PFSK-1 (cell line): ENCODE results near the gene USP38.

Source experiments
- FOXP2 ChIP-seq: optimal IDR thresholded peaks from 2 replicates; pipeline ENCODE3; 2011; ENCODE audit warnings: borderline replicate concordance, control low read depth, inconsistent platforms; ENCODE audit not compliant: insufficient read depth; ENCODE audit errors: extremely low read length, extremely low read depth
- POLR2AphosphoS5 ChIP-seq: IDR thresholded peaks from 2 replicates; pipeline ENCODE4 v1.6.1; 2012; ENCODE audit warnings: low read depth, mild to moderate bottlenecking, control low read depth, low read length, moderate library complexity
- SIN3A ChIP-seq: IDR thresholded peaks from 2 replicates; pipeline ENCODE4 v1.6.1; 2012; ENCODE audit warnings: mild to moderate bottlenecking, low read length, moderate library complexity, borderline replicate concordance; ENCODE audit not compliant: insufficient read depth
- TAF1 ChIP-seq: IDR thresholded peaks from 2 replicates; pipeline ENCODE4 v1.6.1; 2012; ENCODE audit warnings: low read length, control low read depth, borderline replicate concordance; ENCODE audit not compliant: insufficient read depth
- TF ChIP-seq, protein P1 (sequence below), 2 experiments: IDR thresholded peaks; 2 replicates each; pipeline versions ENCODE4 v1.6.1 to v1.8.0; 2011 to 2012; ENCODE audit warnings: low read depth in 2 of 2, low read length in 2 of 2, control low read depth in 1 of 2, inconsistent platforms in 1 of 2, mild to moderate bottlenecking in 1 of 2, moderate library complexity in 1 of 2; ENCODE audit not compliant: insufficient read depth in 1 of 2

Gene USP38

DNA sequence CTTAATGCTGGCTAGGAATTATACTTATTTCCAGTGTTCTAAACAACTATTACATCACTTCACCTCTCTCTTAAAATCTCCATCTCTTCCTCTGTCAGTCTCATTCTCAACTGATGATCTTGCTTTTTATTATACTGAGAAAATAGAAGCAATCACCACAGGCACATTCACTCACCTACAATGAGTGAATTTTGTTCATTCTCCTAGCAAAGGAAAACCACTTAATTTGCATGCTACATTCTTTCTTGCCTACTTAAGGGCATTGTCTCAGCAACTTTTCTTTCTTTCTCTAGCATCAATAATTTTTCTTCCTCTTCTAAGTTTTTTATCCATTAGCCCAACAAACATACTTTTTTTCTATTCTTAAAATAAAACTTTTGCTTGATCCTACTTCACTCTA lies 21.1 kb upstream of the USP38 start:
- TF ChIP-seq, protein P1, sequence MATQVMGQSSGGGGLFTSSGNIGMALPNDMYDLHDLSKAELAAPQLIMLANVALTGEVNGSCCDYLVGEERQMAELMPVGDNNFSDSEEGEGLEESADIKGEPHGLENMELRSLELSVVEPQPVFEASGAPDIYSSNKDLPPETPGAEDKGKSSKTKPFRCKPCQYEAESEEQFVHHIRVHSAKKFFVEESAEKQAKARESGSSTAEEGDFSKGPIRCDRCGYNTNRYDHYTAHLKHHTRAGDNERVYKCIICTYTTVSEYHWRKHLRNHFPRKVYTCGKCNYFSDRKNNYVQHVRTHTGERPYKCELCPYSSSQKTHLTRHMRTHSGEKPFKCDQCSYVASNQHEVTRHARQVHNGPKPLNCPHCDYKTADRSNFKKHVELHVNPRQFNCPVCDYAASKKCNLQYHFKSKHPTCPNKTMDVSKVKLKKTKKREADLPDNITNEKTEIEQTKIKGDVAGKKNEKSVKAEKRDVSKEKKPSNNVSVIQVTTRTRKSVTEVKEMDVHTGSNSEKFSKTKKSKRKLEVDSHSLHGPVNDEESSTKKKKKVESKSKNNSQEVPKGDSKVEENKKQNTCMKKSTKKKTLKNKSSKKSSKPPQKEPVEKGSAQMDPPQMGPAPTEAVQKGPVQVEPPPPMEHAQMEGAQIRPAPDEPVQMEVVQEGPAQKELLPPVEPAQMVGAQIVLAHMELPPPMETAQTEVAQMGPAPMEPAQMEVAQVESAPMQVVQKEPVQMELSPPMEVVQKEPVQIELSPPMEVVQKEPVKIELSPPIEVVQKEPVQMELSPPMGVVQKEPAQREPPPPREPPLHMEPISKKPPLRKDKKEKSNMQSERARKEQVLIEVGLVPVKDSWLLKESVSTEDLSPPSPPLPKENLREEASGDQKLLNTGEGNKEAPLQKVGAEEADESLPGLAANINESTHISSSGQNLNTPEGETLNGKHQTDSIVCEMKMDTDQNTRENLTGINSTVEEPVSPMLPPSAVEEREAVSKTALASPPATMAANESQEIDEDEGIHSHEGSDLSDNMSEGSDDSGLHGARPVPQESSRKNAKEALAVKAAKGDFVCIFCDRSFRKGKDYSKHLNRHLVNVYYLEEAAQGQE (IDR thresholded peaks at IDR 0.05; ENCODE audit: insufficient read depth in 1 of 2, low read depth in 2 of 2, low read length in 2 of 2), result no peak
- TF ChIP-seq SIN3A, result no peak

DNA sequence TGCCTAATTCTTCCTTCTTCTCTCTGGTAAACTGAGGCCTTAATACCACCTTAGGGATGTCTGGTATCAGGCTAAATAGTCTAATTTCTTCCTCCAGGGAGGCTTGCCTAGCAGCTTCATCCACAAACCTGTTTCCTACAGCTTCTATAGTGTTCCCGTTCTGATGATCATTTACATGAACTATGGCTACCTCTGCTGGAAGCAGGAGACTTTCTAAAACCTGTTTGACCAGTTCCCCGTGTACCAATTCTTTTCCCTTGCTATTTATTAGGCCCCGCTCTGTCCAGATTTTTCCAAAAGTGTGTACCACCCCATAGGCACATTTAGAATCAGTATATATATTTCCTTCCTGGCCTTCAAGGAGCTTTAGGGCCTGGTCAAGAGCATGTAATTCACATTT lies 5.8 kb upstream of the USP38 start:
- no peak for TF ChIP-seq FOXP2
- TF ChIP-seq, protein P1 (IDR thresholded peaks at IDR 0.05; ENCODE audit: insufficient read depth in 1 of 2, low read depth in 2 of 2, low read length in 2 of 2), result no peak

DNA sequence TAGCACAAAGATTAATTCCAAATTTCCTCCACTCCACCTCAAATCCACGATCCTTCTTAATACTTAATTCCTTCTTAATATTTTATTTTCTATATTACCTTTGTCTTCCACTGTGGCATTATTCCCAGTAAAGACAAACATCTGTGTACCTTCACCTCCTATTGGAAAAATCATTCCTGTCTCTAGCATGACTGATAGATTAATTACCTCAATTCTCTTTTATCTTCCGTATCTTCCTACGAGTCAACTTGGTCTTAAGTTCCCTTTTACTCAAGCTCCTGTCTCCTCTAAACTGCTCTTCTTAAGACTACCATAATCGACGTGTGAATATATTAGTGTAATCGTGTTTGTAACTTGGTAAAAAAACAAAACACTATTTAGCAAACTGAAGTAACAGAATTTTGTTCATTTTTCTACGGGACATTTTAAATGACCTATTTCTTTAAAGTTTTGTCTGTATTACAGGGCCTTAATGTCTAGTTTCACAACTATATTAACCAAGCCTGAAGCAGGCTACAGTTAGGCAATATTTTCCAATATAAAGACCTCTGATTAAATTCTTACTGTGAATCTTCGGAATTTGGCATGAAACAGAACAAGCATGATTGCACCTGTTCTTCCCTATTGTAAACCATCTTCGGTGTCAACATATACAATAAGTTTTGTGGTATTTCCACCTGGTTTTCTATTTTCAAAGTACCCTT lies 1.1 kb upstream of the USP38 start:
- TF ChIP-seq, protein P1 (IDR thresholded peaks at IDR 0.05; ENCODE audit: insufficient read depth in 1 of 2, low read depth in 2 of 2, low read length in 2 of 2), result no peak
- no peak for TF ChIP-seq SIN3A
- TF ChIP-seq TAF1, result no peak
- no peak for TF ChIP-seq FOXP2
- TF ChIP-seq POLR2AphosphoS5, result no peak

DNA sequence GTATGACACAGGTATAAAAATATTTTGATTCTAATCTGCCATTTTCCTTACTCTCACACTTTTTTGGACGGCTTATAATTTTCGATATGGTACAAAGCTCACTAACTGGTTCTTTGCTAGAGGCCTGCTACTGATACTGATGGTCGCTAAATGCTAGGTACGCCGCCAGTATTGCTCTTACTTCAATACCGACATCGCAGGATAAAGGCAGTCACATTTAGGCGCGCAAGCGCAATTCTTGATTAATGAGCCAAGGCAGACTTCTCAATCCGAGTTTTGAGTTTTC lies 557 bp upstream of the USP38 start:
- no peak for TF ChIP-seq SIN3A
- no peak for TF ChIP-seq POLR2AphosphoS5
- no peak for TF ChIP-seq TAF1
- TF ChIP-seq, protein P1 (IDR thresholded peaks at IDR 0.05; ENCODE audit: insufficient read depth in 1 of 2, low read depth in 2 of 2, low read length in 2 of 2), result no peak
- no peak for TF ChIP-seq FOXP2

DNA sequence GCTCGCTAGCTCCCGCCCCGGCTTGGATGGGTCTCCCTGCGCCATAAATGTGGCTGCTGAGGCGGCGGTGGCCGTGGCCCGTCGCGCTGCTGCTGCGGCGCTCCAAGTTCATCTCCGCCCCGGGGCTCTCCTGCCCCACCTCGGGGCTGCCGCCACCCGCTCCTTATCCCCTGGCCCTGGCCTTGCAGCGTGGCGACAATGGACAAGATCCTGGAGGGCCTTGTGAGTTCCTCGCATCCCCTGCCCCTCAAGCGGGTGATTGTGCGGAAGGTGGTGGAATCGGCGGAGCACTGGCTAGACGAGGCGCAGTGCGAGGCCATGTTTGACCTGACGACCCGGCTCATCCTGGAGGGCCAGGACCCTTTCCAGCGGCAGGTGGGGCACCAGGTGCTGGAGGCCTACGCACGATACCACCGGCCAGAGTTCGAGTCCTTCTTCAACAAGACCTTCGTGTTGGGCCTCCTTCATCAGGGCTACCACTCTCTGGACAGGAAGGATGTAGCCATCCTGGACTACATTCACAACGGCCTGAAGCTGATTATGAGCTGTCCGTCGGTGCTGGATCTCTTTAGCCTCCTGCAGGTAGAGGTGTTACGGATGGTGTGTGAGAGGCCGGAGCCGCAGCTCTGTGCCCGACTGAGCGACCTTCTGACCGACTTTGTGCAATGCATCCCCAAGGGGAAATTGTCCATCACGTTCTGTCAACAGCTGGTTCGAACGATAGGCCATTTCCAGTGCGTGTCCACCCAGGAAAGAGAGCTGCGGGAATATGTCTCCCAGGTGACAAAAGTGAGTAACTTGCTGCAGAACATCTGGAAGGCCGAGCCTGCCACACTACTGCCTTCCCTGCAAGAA lies 763 bp downstream of the USP38 start:
- TF ChIP-seq TAF1 (no peak), FOXP2 (no peak), SIN3A (no peak; the same call in 1 of the 2 replicates), POLR2AphosphoS5 (no peak)
- TF ChIP-seq, protein P1 (IDR thresholded peaks at IDR 0.05; ENCODE audit: insufficient read depth in 1 of 2, low read depth in 2 of 2, low read length in 2 of 2), result no peak
